IMR-90 (cell line): ENCODE measurements around the gene IGF2BP1.

Source experiments
- CTCF ChIP-seq: conservative IDR thresholded peaks from 2 replicates; pipeline ENCODE4 v1.5.1; 2012; ENCODE audit warnings: mild to moderate bottlenecking, low read depth, low read length, improper control_type of control experiment
- MAZ ChIP-seq: IDR thresholded peaks from 2 replicates; pipeline ENCODE4 v1.6.1; 2012; ENCODE audit warnings: low read depth, mild to moderate bottlenecking, low read length, improper control_type of control experiment, moderate library complexity, borderline replicate concordance
- POLR2A ChIP-seq: IDR thresholded peaks from 2 replicates; pipeline ENCODE4 v1.6.1; 2012; ENCODE audit warnings: mild to moderate bottlenecking, low read depth, low read length
- RAD21 ChIP-seq: IDR thresholded peaks from 2 replicates; pipeline ENCODE4 v1.6.1; 2012; ENCODE audit warnings: low read length, improper control_type of control experiment
- RFX5 ChIP-seq: IDR thresholded peaks from 2 replicates; pipeline ENCODE4 v1.8.0; 2012; ENCODE audit warnings: low read depth, mild to moderate bottlenecking, low read length, moderate library complexity
- SMC3 ChIP-seq: fragments of 150-350 bp; IDR thresholded peaks from 2 replicates; pipeline ENCODE4 v1.6.1; 2016; ENCODE audit warnings: low read depth, mild to moderate bottlenecking, antibody characterized with exemption, low read length, moderate library complexity
- TF ChIP-seq, protein P1 (sequence below): fragments of 150-350 bp; IDR thresholded peaks from 2 replicates; pipeline ENCODE4 v1.6.1; 2016; ENCODE audit warnings: low read depth, mild to moderate bottlenecking, low read length, moderate library complexity, borderline replicate concordance

GRCh38 chr17:49051269-49051668 is 54.1 kb downstream of the IGF2BP1 start:
- TF ChIP-seq CTCF (no peak), POLR2A (no peak), RAD21 (no peak), MAZ (no peak), SMC3 (no peak), RFX5 (no peak)
- TF ChIP-seq, protein P1, sequence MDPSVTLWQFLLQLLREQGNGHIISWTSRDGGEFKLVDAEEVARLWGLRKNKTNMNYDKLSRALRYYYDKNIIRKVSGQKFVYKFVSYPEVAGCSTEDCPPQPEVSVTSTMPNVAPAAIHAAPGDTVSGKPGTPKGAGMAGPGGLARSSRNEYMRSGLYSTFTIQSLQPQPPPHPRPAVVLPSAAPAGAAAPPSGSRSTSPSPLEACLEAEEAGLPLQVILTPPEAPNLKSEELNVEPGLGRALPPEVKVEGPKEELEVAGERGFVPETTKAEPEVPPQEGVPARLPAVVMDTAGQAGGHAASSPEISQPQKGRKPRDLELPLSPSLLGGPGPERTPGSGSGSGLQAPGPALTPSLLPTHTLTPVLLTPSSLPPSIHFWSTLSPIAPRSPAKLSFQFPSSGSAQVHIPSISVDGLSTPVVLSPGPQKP = no peak
